Stimulated activated CD4-positive, alpha-beta T cell treated with anti-CD3 and anti-CD28 coated beads, Interleukin-1b, Interleukin-23, amount 100 ng/mL, for 24 hours (primary cell): ENCODE results near the gene CHID1.

Experiments
- DNase-seq, 4 experiments: peaks; one replicate each; pipeline ENCODE4 v3.0.0-alpha.2; 2020; ENCODE audit warnings: low read depth in 4 of 4, low spot score in 1 of 4

The CHID1 gene

GRCh38 chr11:933142-933851 lies 22.7 kb upstream of the CHID1 start:
- DNase-seq: no peak

- DNase-seq: no peak
Observed at GRCh38 chr11:932435-932834, 21.8 kb upstream of the CHID1 start.

GRCh38 chr11:931385-931784 lies 20.8 kb upstream of the CHID1 start:
- no peak for DNase-seq

- DNase-seq: no peak
Observed at GRCh38 chr11:929405-929804, 18.8 kb upstream of the CHID1 start.

GRCh38 chr11:928786-929185 lies 18.2 kb upstream of the CHID1 start:
- DNase-seq: no peak

- no peak for DNase-seq
Observed at GRCh38 chr11:927871-928270, 17.3 kb upstream of the CHID1 start.

GRCh38 chr11:926341-926916 lies 15.8 kb upstream of the CHID1 start:
- DNase-seq: no peak

- peak; percentile 87 to 94 (median 90) for DNase-seq
Observed at GRCh38 chr11:925496-926301, 15.1 kb upstream of the CHID1 start, which contains the start of gene AP2A2. TSS of gene AP2A2 (plus strand) at chr11:925870. CDS start at chr11:926022, 152 bp downstream.

GRCh38 chr11:925158-925495 lies 14.5 kb upstream of the CHID1 start:
- no peak for DNase-seq

GRCh38 chr11:924406-925157 lies 14.0 kb upstream of the CHID1 start:
- DNase-seq: no peak

- no peak for DNase-seq
Observed at GRCh38 chr11:923691-924405, 13.2 kb upstream of the CHID1 start.

- no peak for DNase-seq
Observed at GRCh38 chr11:921921-922678, 11.5 kb upstream of the CHID1 start.

GRCh38 chr11:917426-917825 lies 6.8 kb upstream of the CHID1 start:
- DNase-seq: no peak

GRCh38 chr11:914747-915501 lies 4.3 kb upstream of the CHID1 start:
- no peak for DNase-seq

- no peak for DNase-seq
Observed at GRCh38 chr11:914204-914603, 3.6 kb upstream of the CHID1 start.

GRCh38 chr11:913043-913442 lies 2.4 kb upstream of the CHID1 start:
- no peak for DNase-seq

GRCh38 chr11:912266-912665 lies 1.7 kb upstream of the CHID1 start:
- DNase-seq: no peak

GRCh38 chr11:911890-912219 lies 1.2 kb upstream of the CHID1 start:
- DNase-seq: no peak

GRCh38 chr11:911031-911889 lies 650 bp upstream of the CHID1 start:
- peak; percentile 7 to 24 (median 14) for DNase-seq
